ENCODE results near the gene WFIKKN2.
"Not testable (repeated sequence)": the region's sequence is repeated elsewhere in the genome, so short reads cannot be mapped to it uniquely, and the experiment has no call there.

WFIKKN2 gene

DNA sequence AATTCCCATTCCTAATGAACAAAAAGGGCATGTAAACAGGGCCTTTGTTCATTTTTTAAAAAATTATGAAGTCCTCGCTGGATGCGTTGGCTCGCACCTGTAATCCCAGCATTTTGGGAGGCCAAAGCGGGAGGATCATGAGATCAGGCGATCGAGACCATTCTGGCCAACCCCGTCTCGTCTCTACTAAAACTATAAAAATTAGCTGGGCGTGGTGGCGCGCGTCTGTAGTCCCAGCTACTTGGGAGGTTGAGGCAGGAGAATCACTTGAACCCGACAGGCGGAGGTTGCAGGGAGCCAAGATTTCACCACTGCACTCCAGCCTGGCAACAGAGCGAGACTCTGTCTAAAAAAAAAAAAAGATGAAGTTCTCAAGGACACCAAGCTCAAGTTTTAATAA lies 24.3 kb downstream of the WFIKKN2 start:
- not testable (repeated sequence) for H3K14ac ChIP-seq (ENCODE audit: low read length); H3K4me2 ChIP-seq (ENCODE audit: low read length); H3K4me1 ChIP-seq (ENCODE audit: control insufficient read depth in 1 of 2, insufficient read depth in 2 of 2, low read length in 2 of 2); H3K9me3 ChIP-seq (ENCODE audit: insufficient read depth, low read depth, low read length); H3K27me3 ChIP-seq (ENCODE audit: insufficient read depth, low read length); H2BK5ac ChIP-seq (ENCODE audit: low read depth, low read length, poor library complexity); H3K23ac ChIP-seq (ENCODE audit: low read length); H3K79me1 ChIP-seq (ENCODE audit: low read length); H3K4me3 ChIP-seq (ENCODE audit: low read depth, low read length); H4K91ac ChIP-seq (ENCODE audit: low read depth, low read length); H3K79me2 ChIP-seq (ENCODE audit: control insufficient read depth, insufficient read depth, low read length, poor library complexity); H4K8ac ChIP-seq (ENCODE audit: low read depth, low read length); H3K18ac ChIP-seq (ENCODE audit: low read length); H3K36me3 ChIP-seq (ENCODE audit: control insufficient read depth in 1 of 2, insufficient read depth in 2 of 2, low read length in 2 of 2); DNase-seq; H2BK12ac ChIP-seq (ENCODE audit: low read length); H3K27ac ChIP-seq (ENCODE audit: low read depth, low read length); H4K12ac ChIP-seq (ENCODE audit: low read depth, low read length); H2AFZ ChIP-seq (ENCODE audit: insufficient read depth, low read length, poor library complexity); H3K4ac ChIP-seq (ENCODE audit: low read depth, low read length); H3K9ac ChIP-seq (ENCODE audit: low read length); H2BK120ac ChIP-seq (ENCODE audit: insufficient read depth, low read length, poor library complexity); H2AK5ac ChIP-seq (ENCODE audit: low read length)
- WGBS (ENCODE audit: extremely low coverage, insufficient coverage, insufficient read length), result no CpG with 5 or more reads among the region's 15 CpGs

DNA sequence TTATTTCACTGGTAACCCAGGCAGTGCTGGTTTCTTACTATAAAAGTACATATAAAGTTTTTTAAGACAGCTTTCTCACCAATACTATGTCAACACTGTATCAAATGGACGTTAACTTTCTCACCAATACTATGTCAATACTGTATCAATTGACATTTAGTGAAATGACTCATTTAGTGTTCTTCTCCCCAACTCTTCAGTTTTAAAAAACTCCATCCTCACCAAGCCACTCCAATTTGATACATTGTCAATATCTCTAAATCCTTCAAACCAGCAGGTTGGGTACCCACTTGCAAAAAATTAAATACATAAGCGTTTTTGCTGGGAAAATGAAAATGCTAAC lies 25.9 kb downstream of the WFIKKN2 start:
- H3K14ac ChIP-seq (ENCODE audit: low read length), result no peak overlapping the region
- no peak overlapping the region for H2BK5ac ChIP-seq (ENCODE audit: low read depth, low read length, poor library complexity)
- no peak overlapping the region for H4K8ac ChIP-seq (ENCODE audit: low read depth, low read length)
- no peak overlapping the region for H2BK12ac ChIP-seq (ENCODE audit: low read length)
- no peak overlapping the region for H3K4me2 ChIP-seq (ENCODE audit: low read length)
- H3K4ac ChIP-seq (ENCODE audit: low read depth, low read length), result no peak overlapping the region
- H3K79me1 ChIP-seq (ENCODE audit: low read length), result peaks cover 6% of the 10 kb centered on the region
- no peak overlapping the region for H3K4me3 ChIP-seq (ENCODE audit: low read depth, low read length)
- no peak overlapping the region for H4K91ac ChIP-seq (ENCODE audit: low read depth, low read length)
- no peaks in the 10 kb centered on the region for H3K9me3 ChIP-seq (ENCODE audit: insufficient read depth, low read depth, low read length)
- no peak overlapping the region for H3K9ac ChIP-seq (ENCODE audit: low read length)
- DNase-seq, result no peak
- H2AK5ac ChIP-seq (ENCODE audit: low read length), result no peak overlapping the region
- H3K36me3 ChIP-seq (ENCODE audit: control insufficient read depth in 1 of 2, insufficient read depth in 2 of 2, low read length in 2 of 2), result peaks cover 4 to 6% of the 10 kb centered on the region in 2 experiments
- no peaks in the 10 kb centered on the region for H3K4me1 ChIP-seq (ENCODE audit: control insufficient read depth in 1 of 2, insufficient read depth in 2 of 2, low read length in 2 of 2)
- no peaks in the 10 kb centered on the region for H3K27me3 ChIP-seq (ENCODE audit: insufficient read depth, low read length)
- peaks cover 8% of the 10 kb centered on the region for H3K79me2 ChIP-seq (ENCODE audit: control insufficient read depth, insufficient read depth, low read length, poor library complexity)
- H3K18ac ChIP-seq (ENCODE audit: low read length), result no peak overlapping the region
- H3K23ac ChIP-seq (ENCODE audit: low read length), result no peak overlapping the region
- no peak overlapping the region for H2BK120ac ChIP-seq (ENCODE audit: insufficient read depth, low read length, poor library complexity)
- no peak overlapping the region for H2AFZ ChIP-seq (ENCODE audit: insufficient read depth, low read length, poor library complexity)
- no peak overlapping the region for H4K12ac ChIP-seq (ENCODE audit: low read depth, low read length)
- no peak overlapping the region for H3K27ac ChIP-seq (ENCODE audit: low read depth, low read length)
- WGBS (ENCODE audit: extremely low coverage, insufficient coverage, insufficient read length), result no CpG with 5 or more reads among the region's 2 CpGs

DNA sequence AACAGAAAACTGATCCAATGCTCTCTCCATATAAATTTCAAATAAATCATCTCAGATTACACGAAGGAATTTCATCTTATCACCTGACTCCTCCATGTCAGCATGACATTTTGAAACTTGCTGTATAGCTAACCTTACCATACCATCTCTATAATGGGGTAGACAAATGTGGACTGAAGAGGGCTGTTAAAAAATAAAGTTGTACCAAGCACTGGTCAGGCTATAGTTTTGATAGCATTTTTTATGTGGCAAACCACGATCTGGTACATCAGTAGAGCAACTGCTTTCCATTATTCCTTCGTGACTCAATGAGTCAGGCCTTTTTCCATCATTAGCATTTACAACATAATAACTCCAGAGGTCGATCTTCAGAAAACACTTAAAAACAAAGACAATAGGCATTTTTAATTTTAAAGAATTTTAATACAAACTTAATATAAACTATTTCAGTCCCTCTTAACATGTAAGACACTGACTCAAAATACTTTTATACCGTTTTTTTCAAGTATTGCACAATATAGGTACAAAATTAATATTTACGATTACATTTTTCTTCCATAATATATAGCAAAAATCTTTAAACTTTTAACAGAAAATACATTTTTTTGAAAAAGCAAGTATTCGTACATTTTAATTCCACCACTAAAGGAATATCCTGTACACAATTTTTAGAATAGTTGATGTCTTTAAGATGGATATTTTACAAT lies 26.6 kb downstream of the WFIKKN2 start:
- Histone ChIP-seq H2BK12ac (ENCODE audit: low read length) (no peak overlapping the region), H2BK120ac (ENCODE audit: insufficient read depth, low read length, poor library complexity) (no peak overlapping the region), H3K79me1 (ENCODE audit: low read length) (peaks cover 11% of the 10 kb centered on the region), H2BK5ac (ENCODE audit: low read depth, low read length, poor library complexity) (no peak overlapping the region), H2AFZ (ENCODE audit: insufficient read depth, low read length, poor library complexity) (no peak overlapping the region), H3K27me3 (ENCODE audit: insufficient read depth, low read length) (no peaks in the 10 kb centered on the region), H3K18ac (ENCODE audit: low read length) (no peak overlapping the region), H2AK5ac (ENCODE audit: low read length) (no peak overlapping the region), H3K23ac (ENCODE audit: low read length) (no peak overlapping the region), H4K8ac (ENCODE audit: low read depth, low read length) (no peak overlapping the region), H3K4me3 (ENCODE audit: low read depth, low read length) (no peak overlapping the region), H3K4me1 (ENCODE audit: control insufficient read depth in 1 of 2, insufficient read depth in 2 of 2, low read length in 2 of 2) (no peaks in the 10 kb centered on the region), H3K4ac (ENCODE audit: low read depth, low read length) (no peak overlapping the region), H3K4me2 (ENCODE audit: low read length) (no peak overlapping the region), H3K79me2 (ENCODE audit: control insufficient read depth, insufficient read depth, low read length, poor library complexity) (peaks cover 10% of the 10 kb centered on the region), H3K9me3 (ENCODE audit: insufficient read depth, low read depth, low read length) (no peaks in the 10 kb centered on the region), H4K12ac (ENCODE audit: low read depth, low read length) (no peak overlapping the region), H3K27ac (ENCODE audit: low read depth, low read length) (no peak overlapping the region), H3K36me3 (ENCODE audit: control insufficient read depth in 1 of 2, insufficient read depth in 2 of 2, low read length in 2 of 2) (peaks cover 4 to 6% of the 10 kb centered on the region in 2 experiments), H3K9ac (ENCODE audit: low read length) (no peak overlapping the region), H3K14ac (ENCODE audit: low read length) (no peak overlapping the region), H4K91ac (ENCODE audit: low read depth, low read length) (no peak overlapping the region)
- no CpG with 5 or more reads among the region's 7 CpGs for WGBS (ENCODE audit: extremely low coverage, insufficient coverage, insufficient read length)
- no peak for DNase-seq

DNA sequence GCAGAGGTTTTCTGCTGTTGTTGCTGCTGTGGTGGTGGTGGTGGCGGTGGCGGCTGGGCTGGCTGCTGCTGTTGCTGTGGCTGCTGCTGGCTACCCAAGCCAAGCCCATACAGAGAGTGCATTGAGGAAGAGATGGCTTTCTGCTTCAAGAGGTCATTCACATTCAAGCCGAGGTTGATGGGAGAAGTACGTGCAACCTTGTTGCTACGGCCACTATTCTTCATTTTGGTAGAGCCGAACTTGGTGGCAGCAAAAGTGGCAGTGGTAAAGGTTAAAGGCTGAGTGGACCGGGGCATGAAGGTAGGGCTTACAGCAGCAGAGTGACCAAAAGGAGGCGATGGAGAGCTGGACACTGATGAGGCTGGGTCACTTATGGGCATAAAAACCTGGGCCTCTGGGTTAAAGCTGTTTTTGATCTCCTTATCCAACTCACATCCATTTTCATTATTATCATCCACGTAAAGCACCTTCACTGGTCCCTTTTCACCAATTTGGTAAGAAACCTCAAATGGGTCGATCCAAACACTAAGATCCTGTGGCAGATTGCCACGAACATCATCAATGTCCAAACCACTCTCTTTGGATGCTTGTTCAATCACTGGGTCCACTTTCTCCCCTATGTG lies 27.9 kb downstream of the WFIKKN2 start:
- no peak overlapping the region for H3K14ac ChIP-seq (ENCODE audit: low read length)
- DNase-seq, result peak; percentile 10 to 33
- H2BK5ac ChIP-seq (ENCODE audit: low read depth, low read length, poor library complexity), result no peak overlapping the region
- WGBS (ENCODE audit: extremely low coverage, insufficient coverage, insufficient read length), result no CpG with 5 or more reads among the region's 11 CpGs
- no peak overlapping the region for H4K8ac ChIP-seq (ENCODE audit: low read depth, low read length)
- H2BK12ac ChIP-seq (ENCODE audit: low read length), result no peak overlapping the region
- H3K18ac ChIP-seq (ENCODE audit: low read length), result no peak overlapping the region
- no peak overlapping the region for H4K91ac ChIP-seq (ENCODE audit: low read depth, low read length)
- no peaks in the 10 kb centered on the region for H3K27me3 ChIP-seq (ENCODE audit: insufficient read depth, low read length)
- H3K9me3 ChIP-seq (ENCODE audit: insufficient read depth, low read depth, low read length), result no peaks in the 10 kb centered on the region
- H2AFZ ChIP-seq (ENCODE audit: insufficient read depth, low read length, poor library complexity), result no peak overlapping the region
- H2BK120ac ChIP-seq (ENCODE audit: insufficient read depth, low read length, poor library complexity), result no peak overlapping the region
- H3K36me3 ChIP-seq (ENCODE audit: control insufficient read depth in 1 of 2, insufficient read depth in 2 of 2, low read length in 2 of 2), result peaks cover 4 to 6% of the 10 kb centered on the region in 2 experiments
- no peak overlapping the region for H3K4ac ChIP-seq (ENCODE audit: low read depth, low read length)
- no peak overlapping the region for H3K9ac ChIP-seq (ENCODE audit: low read length)
- no peak overlapping the region for H4K12ac ChIP-seq (ENCODE audit: low read depth, low read length)
- H3K4me2 ChIP-seq (ENCODE audit: low read length), result no peak overlapping the region
- H3K27ac ChIP-seq (ENCODE audit: low read depth, low read length), result no peak overlapping the region
- no peak overlapping the region for H3K23ac ChIP-seq (ENCODE audit: low read length)
- H3K4me3 ChIP-seq (ENCODE audit: low read depth, low read length), result no peak overlapping the region
- H3K79me2 ChIP-seq (ENCODE audit: control insufficient read depth, insufficient read depth, low read length, poor library complexity), result peaks cover 10% of the 10 kb centered on the region
- peaks cover 17% of the 10 kb centered on the region for H3K79me1 ChIP-seq (ENCODE audit: low read length)
- no peaks in the 10 kb centered on the region for H3K4me1 ChIP-seq (ENCODE audit: control insufficient read depth in 1 of 2, insufficient read depth in 2 of 2, low read length in 2 of 2)
- H2AK5ac ChIP-seq (ENCODE audit: low read length), result no peak overlapping the region

All from trophoblast cell (in vitro differentiated cells and primary cell).